22Rv1 (cell line): ENCODE measurements around the gene SLC1A6.

Source experiments
- H3K27ac ChIP-seq: fragments of 450-650 bp; 2 replicates; pipeline ENCODE4 v1.5.1; 2017
- CTCF ChIP-seq: fragments of 450-650 bp; IDR thresholded peaks from 2 replicates; pipeline ENCODE4 v1.5.1; 2017; ENCODE audit warnings: mild to moderate bottlenecking
- ZFX ChIP-seq: fragments of 450-650 bp; IDR thresholded peaks from 2 replicates; pipeline ENCODE4 v1.6.1; 2017; ENCODE audit warnings: antibody characterized with exemption, borderline replicate concordance

The SLC1A6 gene

DNA sequence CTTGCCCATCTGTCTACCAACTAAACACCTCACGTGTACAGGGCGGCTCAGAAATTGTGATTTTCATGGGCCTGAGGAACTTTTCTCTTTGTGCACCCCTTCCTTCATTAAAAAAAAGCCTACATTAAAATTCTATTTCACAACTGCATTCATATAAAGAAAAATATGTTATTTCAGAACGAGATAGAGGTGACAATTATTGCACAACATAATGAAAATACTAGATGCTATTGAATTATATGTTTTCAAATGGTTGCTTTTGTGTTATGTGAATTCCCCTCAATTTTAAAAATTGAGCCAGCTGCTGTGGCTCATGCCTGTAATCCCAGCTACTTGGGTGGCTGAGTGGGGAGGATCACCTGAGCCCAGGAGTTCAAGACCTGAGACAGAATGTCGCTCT is 5.2 kb downstream of the SLC1A6 start:
- H3K27ac ChIP-seq: no peak overlapping the region
- TF ChIP-seq ZFX (no peak), CTCF (no peak)

DNA sequence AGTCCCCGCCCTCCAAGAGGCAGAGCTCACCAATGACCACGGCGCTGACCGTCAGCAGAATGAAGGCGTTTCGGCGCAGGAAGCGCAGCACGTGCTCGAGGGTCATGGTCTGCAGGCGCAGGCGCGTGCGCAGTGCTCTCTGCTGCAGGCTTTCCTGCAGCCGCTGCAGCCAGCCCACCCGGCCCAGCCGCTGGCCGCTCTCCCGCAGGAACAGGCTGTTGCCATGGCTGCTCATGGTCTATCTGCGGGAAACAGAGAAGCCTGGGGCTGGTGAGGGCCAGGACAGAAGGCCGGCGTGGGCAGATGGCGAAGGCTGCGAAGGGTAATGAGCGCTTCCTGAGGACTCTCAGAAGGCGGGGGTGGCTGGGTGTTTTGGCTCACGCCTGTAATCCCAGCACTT is 7.0 kb downstream of the SLC1A6 start:
- TF ChIP-seq ZFX: no peak
- TF ChIP-seq CTCF: no peak
- no peak overlapping the region for H3K27ac ChIP-seq

DNA sequence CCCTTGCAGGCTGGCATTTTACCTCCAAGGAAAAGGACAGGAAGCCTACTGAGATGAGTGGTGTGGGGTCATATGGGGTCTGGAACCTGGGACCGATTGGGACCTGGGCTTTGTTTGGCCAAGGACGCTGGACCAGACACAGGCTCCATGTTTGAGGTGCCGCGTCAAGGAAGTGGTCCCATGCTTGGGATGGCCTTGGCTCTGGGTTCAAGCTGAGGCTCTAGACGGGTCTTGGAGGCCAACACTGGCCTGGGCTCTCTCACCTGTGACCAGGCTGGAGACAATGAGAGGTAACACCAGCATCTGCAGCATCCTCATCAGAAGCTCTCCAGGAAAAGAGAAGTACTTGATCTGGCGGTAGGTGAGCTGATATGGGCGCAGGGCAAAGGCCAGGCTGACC is 8.2 kb downstream of the SLC1A6 start:
- TF ChIP-seq CTCF (no peak), ZFX (no peak)
- H3K27ac ChIP-seq: no peak overlapping the region

- no peak overlapping the region for H3K27ac ChIP-seq
- no peak for TF ChIP-seq CTCF
- TF ChIP-seq ZFX: no peak
Measured at GRCh38 chr19:14968247-14968646, 11.4 kb downstream of the SLC1A6 start.

DNA sequence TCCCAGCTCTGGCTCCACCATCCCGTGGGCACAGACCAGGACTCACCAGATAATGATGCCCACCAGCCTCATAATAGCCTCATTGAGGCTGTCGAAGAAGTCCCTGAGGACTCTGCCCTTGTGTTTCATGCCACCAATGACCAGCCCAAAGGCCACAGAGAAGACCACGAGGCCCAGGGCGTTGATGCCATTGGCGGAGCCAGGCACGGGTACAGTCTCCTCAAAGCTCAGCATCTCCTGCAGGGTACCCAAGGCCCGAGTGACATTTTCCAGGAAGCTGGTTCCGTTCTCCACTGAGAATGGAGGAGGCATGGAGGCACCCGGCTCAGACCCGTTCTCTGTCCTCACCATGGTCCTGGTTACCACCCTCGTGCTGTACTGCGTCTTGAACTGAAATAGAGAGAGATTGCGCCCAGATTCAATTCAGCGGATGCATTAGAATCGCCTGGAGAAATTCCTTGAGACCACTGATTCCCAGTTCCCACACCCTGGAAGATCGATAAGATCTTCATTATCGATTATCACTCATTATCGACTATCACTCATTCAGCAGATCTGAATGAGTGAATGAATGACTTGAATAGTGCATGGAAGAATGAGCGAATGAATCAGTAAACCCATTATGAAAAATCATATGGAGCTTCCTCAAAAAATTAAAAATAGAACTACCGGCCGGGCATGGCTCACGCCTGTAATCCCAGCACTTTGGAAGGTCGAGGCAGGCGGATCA is 17.5 kb downstream of the SLC1A6 start:
- H3K27ac ChIP-seq: no peak overlapping the region
- TF ChIP-seq CTCF (no peak), ZFX (no peak)

DNA sequence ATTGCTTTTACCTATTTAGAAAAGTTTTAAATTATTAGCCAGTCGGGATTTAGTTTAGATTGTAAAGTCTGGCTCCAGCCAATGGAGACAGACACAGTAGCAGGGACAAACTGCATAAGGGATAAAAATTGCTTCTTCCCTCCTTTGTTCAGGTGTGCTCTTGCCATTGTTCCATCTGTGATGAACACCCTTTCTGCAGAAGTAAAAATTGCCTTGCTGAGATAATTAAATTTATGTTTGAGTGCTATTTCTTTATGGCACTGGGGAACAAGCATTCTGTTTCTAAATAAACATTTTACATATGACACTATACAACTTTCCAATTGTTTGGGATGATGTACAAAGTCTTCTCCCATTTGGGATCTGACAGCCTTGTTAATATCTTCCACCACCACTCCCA is 20.4 kb downstream of the SLC1A6 start:
- no peak overlapping the region for H3K27ac ChIP-seq
- TF ChIP-seq CTCF (no peak), ZFX (no peak)

GRCh38 chr19:14957464-14957863 is 22.2 kb downstream of the SLC1A6 start:
- no peak for TF ChIP-seq CTCF
- TF ChIP-seq ZFX: no peak
- H3K27ac ChIP-seq: no peak overlapping the region
